Breast epithelium (tissue), 3 donors: ENCODE data around the gene RAB33B.

ENCODE experiments used
- POLR2A ChIP-seq: fragments of 450-650 bp; IDR thresholded peaks from one replicate; pipeline ENCODE4 v1.6.1; 2016; ENCODE audit warnings: antibody characterized with exemption, mild to moderate bottlenecking, moderate library complexity
- TF ChIP-seq, protein P1 (sequence below), 3 donors: fragments of 450-650 bp; IDR thresholded peaks; one replicate each; pipeline ENCODE4 v1.5.1; 2016 to 2017; ENCODE audit warnings: antibody characterized with exemption in 3 of 3, mild to moderate bottlenecking in 3 of 3, moderate library complexity in 3 of 3

DNA sequence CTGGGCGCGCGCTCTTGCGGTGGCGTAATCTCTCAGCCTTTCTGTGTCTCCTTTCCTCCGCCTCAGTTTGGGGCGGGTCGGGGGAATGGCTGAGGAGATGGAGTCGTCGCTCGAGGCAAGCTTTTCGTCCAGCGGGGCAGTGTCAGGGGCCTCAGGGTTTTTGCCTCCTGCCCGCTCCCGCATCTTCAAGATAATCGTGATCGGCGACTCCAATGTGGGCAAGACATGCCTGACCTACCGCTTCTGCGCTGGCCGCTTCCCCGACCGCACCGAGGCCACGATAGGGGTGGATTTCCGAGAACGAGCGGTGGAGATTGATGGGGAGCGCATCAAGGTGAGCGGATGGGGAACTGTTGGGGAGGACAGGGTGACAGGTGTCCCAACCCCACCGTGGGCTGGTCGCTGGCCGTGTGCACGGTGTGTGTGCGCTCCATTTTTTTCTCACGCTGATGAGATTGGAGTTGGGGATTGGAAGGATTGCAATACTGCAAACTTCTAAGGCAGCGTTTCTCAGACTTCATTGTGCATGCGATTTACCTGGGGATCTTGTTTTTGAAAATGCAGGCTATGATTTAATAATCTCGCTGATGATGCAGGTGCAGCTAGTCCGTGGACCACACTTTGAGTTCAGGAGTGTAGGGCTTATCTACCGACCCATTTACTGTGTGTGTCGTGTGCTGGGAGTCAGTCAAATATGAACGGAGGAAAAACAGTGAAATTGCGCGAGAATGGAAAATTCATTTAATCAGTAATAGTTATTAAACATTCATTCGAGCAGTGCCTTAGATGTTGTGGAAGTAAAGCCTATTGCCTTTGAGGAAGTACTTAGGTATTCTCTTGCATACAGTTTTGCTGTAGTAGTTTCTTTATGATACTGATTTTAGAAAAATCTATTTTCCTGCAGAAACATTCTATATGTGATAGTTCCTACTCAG, at the start of gene RAB33B:
- TF ChIP-seq, protein P1, sequence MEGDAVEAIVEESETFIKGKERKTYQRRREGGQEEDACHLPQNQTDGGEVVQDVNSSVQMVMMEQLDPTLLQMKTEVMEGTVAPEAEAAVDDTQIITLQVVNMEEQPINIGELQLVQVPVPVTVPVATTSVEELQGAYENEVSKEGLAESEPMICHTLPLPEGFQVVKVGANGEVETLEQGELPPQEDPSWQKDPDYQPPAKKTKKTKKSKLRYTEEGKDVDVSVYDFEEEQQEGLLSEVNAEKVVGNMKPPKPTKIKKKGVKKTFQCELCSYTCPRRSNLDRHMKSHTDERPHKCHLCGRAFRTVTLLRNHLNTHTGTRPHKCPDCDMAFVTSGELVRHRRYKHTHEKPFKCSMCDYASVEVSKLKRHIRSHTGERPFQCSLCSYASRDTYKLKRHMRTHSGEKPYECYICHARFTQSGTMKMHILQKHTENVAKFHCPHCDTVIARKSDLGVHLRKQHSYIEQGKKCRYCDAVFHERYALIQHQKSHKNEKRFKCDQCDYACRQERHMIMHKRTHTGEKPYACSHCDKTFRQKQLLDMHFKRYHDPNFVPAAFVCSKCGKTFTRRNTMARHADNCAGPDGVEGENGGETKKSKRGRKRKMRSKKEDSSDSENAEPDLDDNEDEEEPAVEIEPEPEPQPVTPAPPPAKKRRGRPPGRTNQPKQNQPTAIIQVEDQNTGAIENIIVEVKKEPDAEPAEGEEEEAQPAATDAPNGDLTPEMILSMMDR (IDR thresholded peaks at IDR 0.05), result no peak
- TF ChIP-seq POLR2A, result peak; percentile 92
